Neuronal stem cell (in vitro differentiated cells): ENCODE results near the gene SFTPD.

Experiments used
- DNase-seq: peaks from one replicate; pipeline ENCODE4 v3.0.0-alpha.2; 2013; ENCODE audit warnings: low spot score
- H2AFZ ChIP-seq: one replicate; pipeline ENCODE4 v1.6.1; 2013; ENCODE audit warnings: mild to moderate bottlenecking, low read length, inconsistent platforms
- H2AK5ac ChIP-seq: 2 replicates; pipeline ENCODE4 v1.6.1; 2013; ENCODE audit warnings: low read depth, mild to moderate bottlenecking, inconsistent platforms, low read length, moderate library complexity, mixed read lengths
- H2BK120ac ChIP-seq: 2 replicates; pipeline ENCODE4 v1.6.1; 2013; ENCODE audit warnings: low read depth, mild to moderate bottlenecking, inconsistent platforms, low read length, moderate library complexity, mixed read lengths
- H2BK12ac ChIP-seq: one replicate; pipeline ENCODE4 v1.6.1; 2013; ENCODE audit warnings: low read length, inconsistent platforms
- H2BK15ac ChIP-seq: 2 replicates; pipeline ENCODE4 v1.6.1; 2013; ENCODE audit warnings: mild to moderate bottlenecking, low read length, inconsistent platforms, mixed read lengths
- H2BK5ac ChIP-seq: one replicate; pipeline ENCODE4 v1.6.1; 2013; ENCODE audit warnings: inconsistent platforms, mild to moderate bottlenecking, low read length, moderate library complexity
- H3K14ac ChIP-seq: one replicate; pipeline ENCODE4 v1.6.1; 2013; ENCODE audit warnings: low read length, inconsistent platforms
- H3K18ac ChIP-seq: 2 replicates; pipeline ENCODE4 v1.6.1; 2013; ENCODE audit warnings: low read length, inconsistent platforms
- H3K23ac ChIP-seq: 2 replicates; pipeline ENCODE4 v1.6.1; 2013; ENCODE audit warnings: low read depth, mild to moderate bottlenecking, mixed read lengths, low read length, inconsistent platforms; ENCODE audit not compliant: poor library complexity
- H3K27ac ChIP-seq: replicated peaks from 3 replicates; pipeline ENCODE4 v1.5.1; 2013; ENCODE audit warnings: low read length, inconsistent platforms
- H3K27me3 ChIP-seq, 3 experiments: 2 replicates each; pipeline ENCODE4 v1.6.1; 2013; ENCODE audit warnings: low read length in 3 of 3, mild to moderate bottlenecking in 2 of 3, inconsistent platforms in 1 of 3, low read depth in 1 of 3, mixed read lengths in 1 of 3, moderate library complexity in 1 of 3; ENCODE audit not compliant: control insufficient read depth in 3 of 3, insufficient read depth in 3 of 3
- H3K36me3 ChIP-seq, 2 donors: replicated peaks in 1 of 2; 2 replicates each; pipeline ENCODE4 v1.6.1; 2013; ENCODE audit warnings: low read length in 2 of 2; ENCODE audit not compliant: control insufficient read depth in 2 of 2, insufficient read depth in 2 of 2
- H3K4ac ChIP-seq: 2 replicates; pipeline ENCODE4 v1.6.1; 2013; ENCODE audit warnings: inconsistent platforms, mild to moderate bottlenecking, low read length, moderate library complexity
- H3K4me1 ChIP-seq, 2 donors: 1 replicate in 1 of 2; 2 replicates in 1 of 2; pipeline ENCODE4 v1.6.1; 2013; ENCODE audit warnings: low read length in 2 of 2, low read depth in 1 of 2; ENCODE audit not compliant: control insufficient read depth in 2 of 2, insufficient read depth in 1 of 2
- H3K4me2 ChIP-seq: one replicate; pipeline ENCODE4 v1.6.1; 2013; ENCODE audit warnings: mild to moderate bottlenecking, low read length, inconsistent platforms; ENCODE audit not compliant: insufficient read depth, poor library complexity, severe bottlenecking
- H3K4me3 ChIP-seq, 2 donors: 2 replicates each; pipeline ENCODE4 v1.5.1; 2013; ENCODE audit warnings: low read length in 2 of 2, mild to moderate bottlenecking in 2 of 2, inconsistent platforms in 1 of 2, moderate library complexity in 1 of 2
- H3K79me1 ChIP-seq: one replicate; pipeline ENCODE4 v1.6.1; 2013; ENCODE audit warnings: low read depth, mild to moderate bottlenecking, inconsistent platforms, low read length, moderate library complexity
- H3K9ac ChIP-seq: one replicate; pipeline ENCODE4 v1.6.1; 2013; ENCODE audit warnings: mild to moderate bottlenecking, low read depth, low read length, inconsistent platforms; ENCODE audit not compliant: poor library complexity
- H3K9me3 ChIP-seq, 2 donors: replicated peaks in 1 of 2; 2 replicates each; pipeline versions ENCODE3 to v1.6.1; 2013; ENCODE audit warnings: low read length in 2 of 2, mild to moderate bottlenecking in 2 of 2, inconsistent platforms in 1 of 2, low read depth in 1 of 2, mixed read lengths in 1 of 2, moderate library complexity in 1 of 2; ENCODE audit not compliant: control insufficient read depth in 2 of 2, insufficient read depth in 1 of 2
- H4K8ac ChIP-seq: one replicate; pipeline ENCODE4 v1.6.1; 2013; ENCODE audit warnings: low read depth, mild to moderate bottlenecking, inconsistent platforms, low read length, moderate library complexity
- H4K91ac ChIP-seq: one replicate; pipeline ENCODE4 v1.6.1; 2013; ENCODE audit warnings: low read length, low read depth, mild to moderate bottlenecking, inconsistent platforms; ENCODE audit not compliant: poor library complexity
- WGBS, 2 donors: extraction: QIAGEN DNeasy Blood & Tissue Kit; methylation state at CpG; one replicate each; pipeline ENCODE4 v1.1.7; 2013; ENCODE audit warnings: missing lambda C conversion rate in 2 of 2, mixed read lengths in 1 of 2; ENCODE audit not compliant: insufficient read length in 2 of 2, insufficient replicate concordance in 1 of 2; ENCODE audit errors: extremely low coverage in 2 of 2; 5-methylcytosine and 5-hydroxymethylcytosine counted together

The SFTPD gene

DNA sequence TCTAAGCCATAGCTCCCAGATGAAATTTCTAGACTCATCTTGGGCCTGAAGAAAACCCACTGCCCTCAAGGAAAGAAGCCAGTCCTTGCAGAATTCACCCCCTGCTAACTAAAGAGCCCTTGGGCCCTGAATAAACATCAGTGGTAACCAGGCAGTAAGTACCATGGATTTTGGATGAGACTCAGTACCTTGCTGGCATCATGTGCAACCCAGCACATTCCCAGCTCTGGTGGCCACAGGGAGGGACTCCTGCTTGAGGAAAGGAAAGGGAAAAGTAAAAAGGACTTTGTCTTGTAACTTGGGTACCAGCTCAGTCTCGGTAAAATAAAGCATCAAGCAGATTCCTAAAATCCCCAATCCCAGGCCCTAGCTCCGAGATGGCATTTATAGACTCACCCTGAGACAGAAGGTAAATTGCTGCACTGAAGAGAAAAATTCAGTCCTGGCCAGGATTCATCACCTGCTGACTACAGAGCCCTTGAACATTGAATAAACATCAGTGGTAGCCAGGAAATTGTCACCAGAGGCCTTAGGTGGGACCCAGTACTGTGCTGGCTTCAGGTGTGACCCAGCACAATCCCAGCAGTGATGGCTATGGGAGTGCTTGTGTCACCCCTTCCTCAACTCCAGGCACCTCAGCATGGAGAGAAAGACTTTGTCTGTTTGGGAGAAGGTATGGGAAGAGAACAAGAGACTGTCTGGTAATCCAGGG is 31.2 kb upstream of the SFTPD start:
- DNase-seq: no peak
- Histone ChIP-seq H3K4me3 (no peak overlapping the region), H3K9me3 (no peaks in the 10 kb centered on the region), H3K9ac (no peak overlapping the region), H2AK5ac (no peak overlapping the region), H2BK15ac (no peak overlapping the region), H2BK120ac (no peak overlapping the region), H2AFZ (no peak overlapping the region), H3K79me1 (no peaks in the 10 kb centered on the region), H2BK5ac (no peak overlapping the region), H3K4ac (no peak overlapping the region), H3K23ac (no peak overlapping the region), H3K4me1 (no peaks in the 10 kb centered on the region), H3K36me3 (no peaks in the 10 kb centered on the region), H3K18ac (no peak overlapping the region), H3K4me2 (no peak overlapping the region), H4K8ac (no peak overlapping the region), H4K91ac (no peak overlapping the region), H3K14ac (no peak overlapping the region), H2BK12ac (no peak overlapping the region), H3K27me3 (peaks cover 6 to 59% (median 29%) of the 10 kb centered on the region in 3 experiments), H3K27ac (no peak overlapping the region)
- WGBS, 2 donors: no CpG with 5 or more reads among the region's 2 CpGs

DNA sequence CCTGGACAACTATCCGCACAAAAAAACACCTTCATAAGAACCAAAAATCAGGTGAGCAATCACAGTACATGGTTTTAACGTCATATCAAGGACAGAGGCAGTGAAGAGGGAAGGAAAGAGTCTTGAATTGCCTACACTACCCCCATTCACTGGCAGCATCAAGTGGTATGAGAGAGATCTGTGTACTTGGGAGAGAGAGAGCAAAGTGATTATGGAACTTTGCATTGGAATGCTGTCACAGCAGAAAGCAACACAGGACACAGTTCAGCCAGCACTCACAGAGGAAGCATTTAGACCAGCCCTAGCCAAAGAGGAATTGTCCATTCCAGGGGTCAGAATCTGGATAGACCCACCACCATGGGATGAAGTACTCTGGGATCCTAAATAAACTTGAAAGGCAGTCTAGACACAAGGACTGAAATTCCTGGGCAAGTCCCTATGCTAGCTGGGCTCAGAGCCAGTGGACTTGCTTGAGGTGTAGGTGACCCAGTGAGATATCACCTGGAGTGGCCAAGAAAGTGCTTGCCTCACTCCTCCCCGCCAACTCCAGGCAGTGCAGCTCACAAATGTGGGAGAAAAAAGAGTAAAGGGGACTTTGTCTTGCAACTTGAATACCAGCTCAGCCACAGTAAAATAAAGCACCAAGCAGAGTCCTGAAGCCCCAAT is 30.5 kb upstream of the SFTPD start:
- no peak overlapping the region for H2AK5ac ChIP-seq
- H3K27me3 ChIP-seq: peaks cover 6 to 53% (median 29%) of the 10 kb centered on the region in 3 experiments
- no peak overlapping the region for H2BK12ac ChIP-seq
- no peak for DNase-seq
- no peak overlapping the region for H3K18ac ChIP-seq
- no peak overlapping the region for H3K27ac ChIP-seq
- no peaks in the 10 kb centered on the region for H3K9me3 ChIP-seq
- no peaks in the 10 kb centered on the region for H3K79me1 ChIP-seq
- no peak overlapping the region for H2AFZ ChIP-seq
- no peak overlapping the region for H4K8ac ChIP-seq
- no peak overlapping the region for H2BK5ac ChIP-seq
- no peak overlapping the region for H3K4me3 ChIP-seq
- no peak overlapping the region for H3K9ac ChIP-seq
- H3K23ac ChIP-seq: no peak overlapping the region
- H3K4me1 ChIP-seq: no peaks in the 10 kb centered on the region
- H3K4me2 ChIP-seq: no peak overlapping the region
- H2BK15ac ChIP-seq: no peak overlapping the region
- H2BK120ac ChIP-seq: no peak overlapping the region
- no CpG with 5 or more reads among the region's 3 CpGs for WGBS, 2 donors
- no peak overlapping the region for H3K14ac ChIP-seq
- H4K91ac ChIP-seq: no peak overlapping the region
- no peak overlapping the region for H3K4ac ChIP-seq
- no peaks in the 10 kb centered on the region for H3K36me3 ChIP-seq

DNA sequence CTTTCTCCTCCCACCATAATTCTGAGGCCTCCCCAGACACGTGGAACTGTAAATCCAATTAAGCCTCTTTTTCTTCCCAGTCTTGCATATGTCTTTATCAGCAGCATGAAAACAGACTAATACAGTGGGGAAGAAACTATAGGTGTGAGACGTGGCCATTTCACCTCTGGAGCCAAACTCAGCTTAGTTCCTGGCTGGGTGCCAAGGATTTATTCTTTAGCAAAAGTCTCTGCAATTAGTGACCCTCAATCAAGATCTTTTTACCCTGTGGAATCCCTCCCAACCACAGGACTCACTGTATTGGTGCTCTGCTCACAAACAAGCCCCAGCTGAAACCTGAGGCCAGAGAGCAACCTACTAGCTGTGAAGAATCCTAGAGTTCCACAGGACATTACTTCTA is 28.1 kb upstream of the SFTPD start:
- Histone ChIP-seq H2BK120ac (no peak overlapping the region), H3K4me2 (no peak overlapping the region), H3K27ac (no peak overlapping the region), H2AFZ (no peak overlapping the region), H3K14ac (no peak overlapping the region), H3K18ac (no peak overlapping the region), H2BK15ac (no peak overlapping the region), H3K27me3 (peaks cover 2 to 33% (median 13%) of the 10 kb centered on the region in 3 experiments), H4K91ac (no peak overlapping the region), H3K36me3 (no peaks in the 10 kb centered on the region), H3K23ac (no peak overlapping the region), H2BK5ac (no peak overlapping the region), H3K9me3 (no peaks in the 10 kb centered on the region), H3K79me1 (no peaks in the 10 kb centered on the region), H2BK12ac (no peak overlapping the region), H3K4me3 (no peak overlapping the region), H3K4ac (no peak overlapping the region), H3K9ac (no peak overlapping the region), H2AK5ac (no peak overlapping the region), H4K8ac (no peak overlapping the region), H3K4me1 (no peaks in the 10 kb centered on the region)
- DNase-seq: no peak
- no CpG with 5 or more reads among the region's 2 CpGs for WGBS, 2 donors

DNA sequence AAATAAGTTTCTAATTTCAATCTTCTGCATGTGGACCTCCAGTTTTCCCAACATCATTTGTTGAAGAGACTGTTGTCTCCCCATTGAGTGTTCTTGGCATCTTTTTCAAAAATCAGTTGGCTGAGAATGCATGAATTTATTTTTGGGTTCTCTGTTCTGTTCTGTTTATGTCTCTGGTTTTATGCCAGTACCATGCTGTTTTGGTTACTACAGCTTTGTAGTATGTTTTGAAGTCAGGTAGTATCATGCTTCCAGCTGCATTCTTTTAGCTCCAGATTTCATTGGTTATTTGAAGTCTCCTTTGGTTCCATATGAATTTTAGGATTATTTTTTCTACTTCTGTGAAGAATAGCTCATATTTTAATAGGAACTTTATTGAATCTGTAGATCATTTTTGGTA is 21.2 kb upstream of the SFTPD start:
- no peak overlapping the region for H2BK12ac ChIP-seq
- no peak overlapping the region for H2AK5ac ChIP-seq
- DNase-seq: no peak
- no peak overlapping the region for H4K8ac ChIP-seq
- no peak overlapping the region for H3K4me2 ChIP-seq
- H2BK5ac ChIP-seq: no peak overlapping the region
- no peaks in the 10 kb centered on the region for H3K79me1 ChIP-seq
- H3K9me3 ChIP-seq: peaks cover 0 to 5% of the 10 kb centered on the region in 2 donors
- H2AFZ ChIP-seq: no peak overlapping the region
- no peak overlapping the region for H3K14ac ChIP-seq
- H3K9ac ChIP-seq: no peak overlapping the region
- H3K27me3 ChIP-seq: no peaks in the 10 kb centered on the region
- no peak overlapping the region for H4K91ac ChIP-seq
- H3K18ac ChIP-seq: no peak overlapping the region
- no peak overlapping the region for H3K27ac ChIP-seq
- H2BK15ac ChIP-seq: no peak overlapping the region
- H3K23ac ChIP-seq: no peak overlapping the region
- H3K36me3 ChIP-seq: no peaks in the 10 kb centered on the region
- no peak overlapping the region for H2BK120ac ChIP-seq
- H3K4me3 ChIP-seq: no peak overlapping the region
- no peaks in the 10 kb centered on the region for H3K4me1 ChIP-seq
- no peak overlapping the region for H3K4ac ChIP-seq
